Adrenal gland (tissue), 12 donors: ENCODE measurements around the gene TMA16. TPM values are rescaled to one million over a fixed set of nuclear protein-coding genes. Genes with fewer than 3 reads are reported as not detected.

Experiments used
- DNase-seq, 7 donors: peaks; one replicate each; pipeline ENCODE4 v3.0.0-alpha.2; 2019 to 2020
- H3K27ac ChIP-seq, 5 donors: fragments of 200-600 bp; sonication (generic) in 4 of 5; 1 replicate in 3 of 5; 2 replicates in 2 of 5; pipeline versions ENCODE4 v1.5.1 to v1.8.0; 2016 to 2020; ENCODE audit warnings: mild to moderate bottlenecking in 1 of 5
- H3K27me3 ChIP-seq: fragments of 200-600 bp; 2 replicates; pipeline ENCODE4 v1.8.0; 2021
- H3K36me3 ChIP-seq, 2 donors: fragments of 200-600 bp; replicated peaks in 1 of 2; 1 replicate in 1 of 2; 2 replicates in 1 of 2; pipeline versions ENCODE4 v1.5.1 to v1.8.0; 2018 to 2022
- H3K4me1 ChIP-seq, 2 donors: fragments of 200-600 bp; replicated peaks in 1 of 2; 1 replicate in 1 of 2; 2 replicates in 1 of 2; pipeline versions ENCODE4 v1.5.1 to v1.8.0; 2018 to 2021
- H3K4me3 ChIP-seq, 4 donors: fragments of 200-600 bp; sonication (generic) in 3 of 4; one replicate each; pipeline ENCODE4 v1.5.1; 2016 to 2018
- H3K9me3 ChIP-seq, 3 donors: fragments of 200-600 bp; sonication (generic) in 1 of 3; replicated peaks in 1 of 3; 1 replicate in 2 of 3; 2 replicates in 1 of 3; pipeline versions ENCODE4 v1.5.1 to v1.8.0; 2016 to 2021
- CTCF ChIP-seq, 6 experiments: fragments of 450-650 bp in 4 of 6; fragments of 200-600 bp in 2 of 6; sonication (generic) in 1 of 6; IDR thresholded peaks; 1 replicate in 5 of 6; 2 replicates in 1 of 6; pipeline versions ENCODE4 v1.5.1 to v1.8.0; 2016 to 2021; ENCODE audit warnings: antibody characterized with exemption in 6 of 6, mild to moderate bottlenecking in 2 of 6, moderate library complexity in 1 of 6
- POLR2A ChIP-seq, 2 donors: fragments of 450-650 bp; IDR thresholded peaks; one replicate each; pipeline ENCODE4 v1.6.1; 2017; ENCODE audit warnings: antibody characterized with exemption in 2 of 2, mild to moderate bottlenecking in 2 of 2, moderate library complexity in 1 of 2
- WGBS, 4 donors: extraction: QIAGEN DNeasy Blood & Tissue Kit in 2 of 4; methylation state at CpG; one replicate each; pipeline versions ENCODE4 v1.1.5 to v1.1.7; 2013 to 2017; 5-methylcytosine and 5-hydroxymethylcytosine counted together
- intact Hi-C, 2 donors: fragments of 100-400 bp; cut with DNase I; formaldehyde crosslinking; loops; one replicate each; pipeline versions ENCODE4 v1.14.1 to v1.15.0; 2022 to 2023
- polyA plus RNA-seq, 3 donors: library from polyadenylated mRNA; stranded (reverse); fragments of 200-250 nt in 2 of 3; fragments of 350-450 nt in 1 of 3; fragmentation: Illumina TruSeq in 1 of 3; extraction: RNeasy Lipid Tissue Mini Kit (QIAGEN cat#74804) in 1 of 3; gene quantifications; one replicate each; pipeline ENCODE4 v1.2.3, GENCODE V29; 2013 to 2014
- total RNA-seq, 9 donors: library from RNA; depleted of rRNA in 4 of 9; stranded (reverse); fragments of >200 nt in 4 of 9; fragments of 120-200 nt in 1 of 9; fragmentation: NEBNext Ultra II Directional in 1 of 9; extraction: Animal tissue kit (Norgen Biotek cat#: 25700) in 1 of 9; gene quantifications; one replicate each; pipeline versions ENCODE4 v1.1.0 to v1.2.4, GENCODE V29; 2013 to 2023
- donor health status: healthy with polysubstance abuse.
- donor health status: Bipolar disorder and iron deficiency.
- donor health status: DM: yes; HTN: yes; CAD: no.
- donor health status: DM: no; HTN: no; CAD: no.
- donor health status: DM: no; HTN: no; CAD: no.
- donor health status: DM: yes; HTN: yes; CAD: no.

TMA16 gene
- total and polyA plus RNA-seq, 12 donors = 7.7 to 63.1 (median 17.8) TPM

GRCh38 chr4:163448540-163449203 is 45.8 kb upstream of the TMA16 start:
- intact Hi-C loops = no loop called here
- no peaks in the 10 kb centered on the region for H3K27me3 ChIP-seq
- H3K9me3 ChIP-seq = no peaks in the 10 kb centered on the region
- 60 to 72% (median 63%) methylated on average over 6 of the region's 6 CpGs for WGBS, 4 donors
- peak in 1 of 7 donors; percentile 2 for DNase-seq
- no peaks in the 10 kb centered on the region for H3K36me3 ChIP-seq
- TF ChIP-seq CTCF (IDR thresholded peaks at IDR 0.05) = no peak
- TF ChIP-seq POLR2A (IDR thresholded peaks at IDR 0.05) = no peak
- H3K4me1 ChIP-seq = no peaks in the 10 kb centered on the region
- no peak overlapping the region for H3K27ac ChIP-seq
- H3K4me3 ChIP-seq = no peak overlapping the region

GRCh38 chr4:163462556-163462955 is 31.9 kb upstream of the TMA16 start:
- WGBS, 4 donors = 74 to 85% (median 78%) methylated on average over 5 of the region's 5 CpGs
- Histone ChIP-seq H3K36me3 (no peaks in the 10 kb centered on the region), H3K27ac (no peak overlapping the region), H3K4me1 (no peaks in the 10 kb centered on the region), H3K27me3 (no peaks in the 10 kb centered on the region), H3K9me3 (no peaks in the 10 kb centered on the region), H3K4me3 (no peak overlapping the region)
- intact Hi-C loops = no loop called here
- DNase-seq = no peak
- no peak for TF ChIP-seq CTCF (IDR thresholded peaks at IDR 0.05)
- no peak for TF ChIP-seq POLR2A (IDR thresholded peaks at IDR 0.05)

- Histone ChIP-seq H3K27me3 (no peaks in the 10 kb centered on the region), H3K4me3 (no peak overlapping the region), H3K4me1 (no peaks in the 10 kb centered on the region), H3K36me3 (no peaks in the 10 kb centered on the region), H3K27ac (no peak overlapping the region), H3K9me3 (no peaks in the 10 kb centered on the region)
- intact Hi-C loops = no loop called here
- TF ChIP-seq CTCF (IDR thresholded peaks at IDR 0.05) (no peak), POLR2A (IDR thresholded peaks at IDR 0.05) (no peak)
- no peak for DNase-seq
- 75 to 83% (median 78%) methylated on average over 4 of the region's 4 CpGs for WGBS, 4 donors
These were observed 27.3 kb upstream of the TMA16 start for GRCh38 chr4:163467082-163467770.

GRCh38 chr4:163470391-163470790 is 24.1 kb upstream of the TMA16 start:
- Histone ChIP-seq H3K36me3 (no peaks in the 10 kb centered on the region), H3K4me3 (no peak overlapping the region), H3K9me3 (no peaks in the 10 kb centered on the region), H3K27me3 (no peaks in the 10 kb centered on the region), H3K4me1 (no peaks in the 10 kb centered on the region), H3K27ac (no peak overlapping the region)
- no peak for DNase-seq
- intact Hi-C loops = no loop called here
- 48 to 68% (median 54%) methylated on average over 3 of the region's 3 CpGs for WGBS, 4 donors
- TF ChIP-seq CTCF (IDR thresholded peaks at IDR 0.05) (no peak), POLR2A (IDR thresholded peaks at IDR 0.05) (no peak)
